ENCODE data around the gene SPC24. TPM values are rescaled to one million over a fixed set of nuclear protein-coding genes. Genes with fewer than 3 reads are reported as not detected.
A peak's percentile ranks its signal among the peaks of the same experiment; 100 is the strongest.

SPC24 gene
- total and polyA plus RNA-seq, 9 of the 15 experiments (the other 6 are each of a cell fraction or from before 2014, with no cell fraction given) = 18.2 to 154 (median 60.9) TPM

GRCh38 chr19:11203194-11204075 lies 47.9 kb upstream of the SPC24 start (continued):
- TF ChIP-seq, protein P1, sequence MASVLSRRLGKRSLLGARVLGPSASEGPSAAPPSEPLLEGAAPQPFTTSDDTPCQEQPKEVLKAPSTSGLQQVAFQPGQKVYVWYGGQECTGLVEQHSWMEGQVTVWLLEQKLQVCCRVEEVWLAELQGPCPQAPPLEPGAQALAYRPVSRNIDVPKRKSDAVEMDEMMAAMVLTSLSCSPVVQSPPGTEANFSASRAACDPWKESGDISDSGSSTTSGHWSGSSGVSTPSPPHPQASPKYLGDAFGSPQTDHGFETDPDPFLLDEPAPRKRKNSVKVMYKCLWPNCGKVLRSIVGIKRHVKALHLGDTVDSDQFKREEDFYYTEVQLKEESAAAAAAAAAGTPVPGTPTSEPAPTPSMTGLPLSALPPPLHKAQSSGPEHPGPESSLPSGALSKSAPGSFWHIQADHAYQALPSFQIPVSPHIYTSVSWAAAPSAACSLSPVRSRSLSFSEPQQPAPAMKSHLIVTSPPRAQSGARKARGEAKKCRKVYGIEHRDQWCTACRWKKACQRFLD (CRISPR knock-in tag; IDR thresholded peaks at IDR 0.05) = peak; percentile 56; the same call in 1 of the 2 replicates
- TF ChIP-seq, protein P2, sequence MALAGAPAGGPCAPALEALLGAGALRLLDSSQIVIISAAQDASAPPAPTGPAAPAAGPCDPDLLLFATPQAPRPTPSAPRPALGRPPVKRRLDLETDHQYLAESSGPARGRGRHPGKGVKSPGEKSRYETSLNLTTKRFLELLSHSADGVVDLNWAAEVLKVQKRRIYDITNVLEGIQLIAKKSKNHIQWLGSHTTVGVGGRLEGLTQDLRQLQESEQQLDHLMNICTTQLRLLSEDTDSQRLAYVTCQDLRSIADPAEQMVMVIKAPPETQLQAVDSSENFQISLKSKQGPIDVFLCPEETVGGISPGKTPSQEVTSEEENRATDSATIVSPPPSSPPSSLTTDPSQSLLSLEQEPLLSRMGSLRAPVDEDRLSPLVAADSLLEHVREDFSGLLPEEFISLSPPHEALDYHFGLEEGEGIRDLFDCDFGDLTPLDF (CRISPR knock-in tag; IDR thresholded peaks at IDR 0.05) = no peak
- TF ChIP-seq PML (IDR thresholded peaks at IDR 0.05; ENCODE audit: low read length) (no peak), L3MBTL2 (IDR thresholded peaks at IDR 0.05) (0 out of 2 replicates have a peak, but pooled peaks have one; percentile 16), ATF4 (CRISPR knock-in tag; IDR thresholded peaks at IDR 0.05) (no peak), CBFA2T2 (conservative IDR thresholded peaks at IDR 0.05) (0 out of 2 replicates have a peak, but pooled peaks have one; percentile 26), EGR1 (conservative IDR thresholded peaks at IDR 0.05) (0 out of 2 replicates have a peak, but pooled peaks have one; percentile 18), ARID1B (IDR thresholded peaks at IDR 0.05) (peak; percentile 14; the same call in 1 of the 2 replicates), ZNF175 (CRISPR knock-in tag; IDR thresholded peaks at IDR 0.05; ENCODE audit: low read depth) (0 out of 2 replicates have a peak, but pooled peaks have one; percentile 63), MEF2D (tag; conservative IDR thresholded peaks at IDR 0.05; ENCODE audit: low read depth) (peak; percentile 80), ZNF408 (CRISPR knock-in tag; IDR thresholded peaks at IDR 0.05; ENCODE audit: low read depth) (no peak), CC2D1A (IDR thresholded peaks at IDR 0.05) (peak; percentile 70), E2F6 (IDR thresholded peaks at IDR 0.05; ENCODE audit: borderline replicate concordance in 1 of 2, extremely low read depth in 1 of 2, insufficient read depth in 1 of 2, insufficient read length in 1 of 2, low read depth in 1 of 2, low read length in 1 of 2, poor library complexity in 1 of 2, severe bottlenecking in 1 of 2) (peak in 1 of 2 experiments; percentile 29), STAG1 (CRISPR knock-in tag; IDR thresholded peaks at IDR 0.05; ENCODE audit: borderline replicate concordance) (peak; percentile 67; the same call in 1 of the 2 replicates), CREM (IDR thresholded peaks at IDR 0.05; ENCODE audit: low read depth) (peak; percentile 21; the same call in 1 of the 2 replicates)
- TF ChIP-seq, protein P3, sequence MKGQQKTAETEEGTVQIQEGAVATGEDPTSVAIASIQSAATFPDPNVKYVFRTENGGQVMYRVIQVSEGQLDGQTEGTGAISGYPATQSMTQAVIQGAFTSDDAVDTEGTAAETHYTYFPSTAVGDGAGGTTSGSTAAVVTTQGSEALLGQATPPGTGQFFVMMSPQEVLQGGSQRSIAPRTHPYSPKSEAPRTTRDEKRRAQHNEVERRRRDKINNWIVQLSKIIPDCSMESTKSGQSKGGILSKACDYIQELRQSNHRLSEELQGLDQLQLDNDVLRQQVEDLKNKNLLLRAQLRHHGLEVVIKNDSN (CRISPR knock-in tag; IDR thresholded peaks at IDR 0.05) = peak; percentile 80
- TF ChIP-seq, protein P4, sequence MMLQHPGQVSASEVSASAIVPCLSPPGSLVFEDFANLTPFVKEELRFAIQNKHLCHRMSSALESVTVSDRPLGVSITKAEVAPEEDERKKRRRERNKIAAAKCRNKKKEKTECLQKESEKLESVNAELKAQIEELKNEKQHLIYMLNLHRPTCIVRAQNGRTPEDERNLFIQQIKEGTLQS (IDR thresholded peaks at IDR 0.05) = peak; percentile 56
- TF ChIP-seq, protein P4 (CRISPR knock-in tag; conservative IDR thresholded peaks at IDR 0.05) = no peak
